ENCODE measurements around the gene RPAP3. TPM values are rescaled to one million over a fixed set of nuclear protein-coding genes. Genes with fewer than 3 reads are reported as not detected.
"Not testable (repeated sequence)": the region's sequence is repeated elsewhere in the genome, so short reads cannot be mapped to it uniquely, and the experiment has no call there.

RPAP3 gene
- total RNA-seq, 4 donors from 2014 or later, result 11.7 to 25.5 (median 19.4) TPM

DNA sequence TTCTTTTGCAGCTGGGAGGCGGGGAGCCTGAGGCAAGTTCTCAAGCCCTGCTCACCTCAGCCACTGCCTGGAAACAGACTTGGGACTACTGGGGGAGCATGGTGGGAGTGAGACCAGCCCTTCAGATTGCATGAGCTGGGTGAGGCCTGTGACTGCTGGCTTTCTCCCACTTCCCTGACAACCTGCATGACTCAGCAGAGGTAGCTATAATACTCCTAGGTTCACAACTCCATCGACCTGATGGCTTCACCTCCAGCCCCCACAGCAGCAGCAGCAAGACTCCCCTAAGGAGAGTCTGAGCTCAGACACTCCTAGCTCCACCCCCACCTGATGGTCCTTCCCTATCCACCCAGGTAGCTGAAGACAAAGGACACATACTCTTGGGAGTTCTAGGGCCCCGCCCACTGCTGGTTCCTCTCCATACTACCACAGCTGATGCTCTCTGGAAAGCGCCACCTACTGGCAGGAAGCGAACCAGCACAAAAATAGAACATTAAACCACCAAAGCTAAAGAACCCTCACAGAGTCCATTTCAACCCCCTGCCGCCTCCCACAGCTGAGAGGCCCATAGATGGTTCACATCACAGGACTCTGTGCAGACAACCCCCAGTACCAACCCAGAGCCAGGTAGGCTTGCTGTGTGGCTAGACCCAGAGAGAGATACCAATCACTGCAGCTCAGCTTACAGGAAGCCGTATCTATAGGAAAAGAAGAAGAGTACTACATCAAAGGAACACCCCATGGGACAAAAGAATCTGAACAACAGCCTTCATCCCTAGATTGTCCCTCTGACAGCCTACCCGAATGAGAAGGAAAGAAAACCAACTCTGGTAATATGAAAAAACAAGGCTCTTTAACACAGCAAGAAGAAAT, 68.7 kb downstream of the RPAP3 start:
- no peak overlapping the region for H3K4me3 ChIP-seq
- no peak for DNase-seq (ENCODE audit: low spot score in 2 of 2)
- WGBS, result 78% methylated on average over 8 of the region's 8 CpGs

DNA sequence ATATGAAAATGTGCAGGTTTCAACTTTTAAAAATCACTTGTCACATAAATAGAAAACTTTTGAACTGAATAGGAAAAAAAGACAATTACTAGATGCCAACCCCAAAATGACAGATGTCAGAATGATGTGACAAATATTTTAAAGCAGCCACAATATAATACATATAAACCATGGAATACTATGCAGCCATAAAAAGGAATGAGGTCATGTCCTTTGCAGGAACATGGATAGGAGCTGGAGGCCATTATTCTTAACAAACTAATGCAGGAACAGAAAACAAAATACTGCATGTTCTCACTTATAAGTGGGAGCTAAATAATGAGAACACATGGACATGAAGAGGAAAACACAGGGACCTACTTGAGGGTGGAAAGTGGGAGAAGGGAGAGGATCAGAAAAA, 70.1 kb downstream of the RPAP3 start:
- not testable (repeated sequence) for H3K4me3 ChIP-seq; H3K36me3 ChIP-seq; DNase-seq (ENCODE audit: low spot score in 2 of 2); H3K27me3 ChIP-seq; H3K9me3 ChIP-seq; H3K4me1 ChIP-seq; H3K27ac ChIP-seq

More for the DNA sequence above, 68.7 kb downstream of the RPAP3 start:
- Histone ChIP-seq H3K36me3 (no peaks in the 10 kb centered on the region), H3K9me3 (peaks cover 4% of the 10 kb centered on the region), H3K27me3 (no peaks in the 10 kb centered on the region), H3K4me1 (no peaks in the 10 kb centered on the region), H3K27ac (no peak overlapping the region)
- no peak for TF ChIP-seq POLR2AphosphoS5 (IDR thresholded peaks at IDR 0.05)
- no peak for TF ChIP-seq EP300 (IDR thresholded peaks at IDR 0.05)
- TF ChIP-seq, protein P1, sequence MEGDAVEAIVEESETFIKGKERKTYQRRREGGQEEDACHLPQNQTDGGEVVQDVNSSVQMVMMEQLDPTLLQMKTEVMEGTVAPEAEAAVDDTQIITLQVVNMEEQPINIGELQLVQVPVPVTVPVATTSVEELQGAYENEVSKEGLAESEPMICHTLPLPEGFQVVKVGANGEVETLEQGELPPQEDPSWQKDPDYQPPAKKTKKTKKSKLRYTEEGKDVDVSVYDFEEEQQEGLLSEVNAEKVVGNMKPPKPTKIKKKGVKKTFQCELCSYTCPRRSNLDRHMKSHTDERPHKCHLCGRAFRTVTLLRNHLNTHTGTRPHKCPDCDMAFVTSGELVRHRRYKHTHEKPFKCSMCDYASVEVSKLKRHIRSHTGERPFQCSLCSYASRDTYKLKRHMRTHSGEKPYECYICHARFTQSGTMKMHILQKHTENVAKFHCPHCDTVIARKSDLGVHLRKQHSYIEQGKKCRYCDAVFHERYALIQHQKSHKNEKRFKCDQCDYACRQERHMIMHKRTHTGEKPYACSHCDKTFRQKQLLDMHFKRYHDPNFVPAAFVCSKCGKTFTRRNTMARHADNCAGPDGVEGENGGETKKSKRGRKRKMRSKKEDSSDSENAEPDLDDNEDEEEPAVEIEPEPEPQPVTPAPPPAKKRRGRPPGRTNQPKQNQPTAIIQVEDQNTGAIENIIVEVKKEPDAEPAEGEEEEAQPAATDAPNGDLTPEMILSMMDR (IDR thresholded peaks at IDR 0.05), result peak in 1 of 2 donors; percentile 23
- TF ChIP-seq POLR2A (IDR thresholded peaks at IDR 0.05), result no peak

DNA sequence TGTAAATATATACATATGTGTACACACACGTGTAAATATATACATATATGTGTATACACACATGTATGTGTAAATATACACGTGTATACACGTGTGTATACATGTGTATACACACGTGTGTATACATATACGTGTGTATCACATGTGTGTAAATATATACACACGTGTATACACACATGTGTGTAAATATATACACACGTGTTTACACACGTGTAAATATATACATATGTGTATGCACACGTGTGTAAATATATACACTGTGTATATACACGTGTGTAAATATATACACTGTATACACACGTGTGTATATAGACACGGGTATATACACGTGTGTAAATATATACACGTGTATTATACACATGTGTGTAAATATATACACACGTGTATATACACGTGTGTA, 71.7 kb downstream of the RPAP3 start:
- no peak for DNase-seq (ENCODE audit: low spot score in 2 of 2)
- WGBS, result 67% methylated on average over 16 of the region's 16 CpGs
- no peak for TF ChIP-seq EP300 (IDR thresholded peaks at IDR 0.05)
- TF ChIP-seq POLR2AphosphoS5 (IDR thresholded peaks at IDR 0.05), result no peak
- no peak for TF ChIP-seq POLR2A (IDR thresholded peaks at IDR 0.05)
- TF ChIP-seq, protein P1 (IDR thresholded peaks at IDR 0.05), result no peak
- Histone ChIP-seq H3K36me3 (no peaks in the 10 kb centered on the region), H3K27ac (no peak overlapping the region), H3K9me3 (peaks cover 4% of the 10 kb centered on the region), H3K4me1 (no peaks in the 10 kb centered on the region), H3K4me3 (no peak overlapping the region), H3K27me3 (no peaks in the 10 kb centered on the region)

DNA sequence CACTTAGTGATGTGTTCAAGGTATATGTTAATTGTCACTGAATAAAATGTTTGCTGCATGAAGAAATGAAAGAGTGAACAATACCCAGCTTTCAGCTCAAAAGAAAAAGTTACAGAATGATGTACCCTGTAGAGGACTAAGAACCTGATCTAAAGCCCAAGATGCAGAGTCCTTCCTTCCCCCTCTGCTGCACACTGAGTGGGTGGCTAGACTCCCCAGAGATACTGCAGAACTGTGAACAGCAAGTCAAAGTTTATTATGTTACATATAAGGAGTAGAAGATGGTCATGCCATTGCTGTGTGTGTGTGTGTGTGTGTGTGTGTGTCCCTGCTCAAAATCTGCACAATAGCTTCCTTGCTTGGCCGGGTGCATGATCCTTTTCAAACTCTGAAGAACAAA, 83.9 kb downstream of the RPAP3 start:
- TF ChIP-seq POLR2AphosphoS5 (IDR thresholded peaks at IDR 0.05) (no peak), EP300 (IDR thresholded peaks at IDR 0.05) (no peak), POLR2A (IDR thresholded peaks at IDR 0.05) (no peak)
- TF ChIP-seq, protein P1 (IDR thresholded peaks at IDR 0.05), result no peak
- no peaks in the 10 kb centered on the region for H3K27me3 ChIP-seq
- H3K36me3 ChIP-seq, result no peaks in the 10 kb centered on the region
- H3K4me1 ChIP-seq, result no peaks in the 10 kb centered on the region
- H3K27ac ChIP-seq, result no peak overlapping the region
- DNase-seq (ENCODE audit: low spot score in 2 of 2), result no peak
- 93% methylated on average over 1 of the region's 1 CpG for WGBS
- no peak overlapping the region for H3K4me3 ChIP-seq
- H3K9me3 ChIP-seq, result no peaks in the 10 kb centered on the region

DNA sequence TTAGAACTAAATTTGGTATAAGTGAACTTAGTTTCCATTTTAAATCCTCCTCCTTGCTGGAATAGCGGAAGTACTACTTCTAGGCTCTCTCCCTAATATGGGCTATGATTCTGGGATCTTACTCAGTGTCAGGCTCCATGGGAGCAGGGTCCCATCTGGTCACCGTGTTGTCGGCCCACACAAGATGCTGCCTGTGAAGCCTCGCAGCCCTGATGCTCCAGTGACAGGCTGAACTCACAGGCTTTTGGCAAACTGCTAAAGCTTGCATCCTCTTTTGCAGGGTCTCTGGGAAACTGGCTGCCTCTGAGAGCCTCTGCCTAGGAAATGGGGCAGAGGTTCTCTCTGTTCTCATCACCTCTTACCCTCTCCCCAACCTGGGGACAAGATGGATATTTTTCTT, 88.4 kb downstream of the RPAP3 start:
- Histone ChIP-seq H3K4me3 (no peak overlapping the region), H3K27me3 (no peaks in the 10 kb centered on the region), H3K36me3 (no peaks in the 10 kb centered on the region), H3K27ac (no peak overlapping the region), H3K9me3 (peaks cover 9% of the 10 kb centered on the region), H3K4me1 (no peaks in the 10 kb centered on the region)
- TF ChIP-seq, protein P1 (IDR thresholded peaks at IDR 0.05), result no peak
- TF ChIP-seq POLR2AphosphoS5 (IDR thresholded peaks at IDR 0.05) (no peak), POLR2A (IDR thresholded peaks at IDR 0.05) (no peak), EP300 (IDR thresholded peaks at IDR 0.05) (no peak)
- 86% methylated on average over 4 of the region's 4 CpGs for WGBS
- DNase-seq (ENCODE audit: low spot score in 2 of 2), result no peak

All from suprapubic skin (tissue), 4 donors.